K562 (cell line): Measurements from ENCODE around the gene CCDC27. TPM values are rescaled to one million over a fixed set of nuclear protein-coding genes. Genes with fewer than 3 reads are reported as not detected.

Experiments used
- ATAC-seq: fragments of 200-7000 bp; cut with Tn5 transposase; 3 replicates; pipeline ENCODE4 v1.9.1; 2020; ENCODE audit warnings: moderate library complexity
- BruUV-seq: library from RNA; stranded (reverse); fragments of 400-500 nt; replicated peaks from 2 replicates; lab custom pipeline; 2021; lab: Mats Ljungman, UMichigan
- CTCF ChIA-PET: fragments of 300-600 bp; formaldehyde crosslinking; extraction: SDS; loops from one replicate; lab custom pipeline; 2021; ENCODE audit warnings: low intra/inter-chr PET ratio; lab: Yijun Ruan, JAX
- POLR2A ChIA-PET: fragments of 300-600, 350-650 bp; sonication (Branson Sonifier 250); formaldehyde crosslinking; extraction: SDS; loops from one replicate; lab custom pipeline; 2021; ENCODE audit warnings: antibody characterized with exemption, inconsistent platforms; lab: Yijun Ruan, JAX
- DNase-seq, 4 experiments: peaks; one replicate each; pipeline versions ENCODE4 v3.0.0 to v3.0.0-alpha.2; 2011 to 2018; ENCODE audit warnings: low spot score in 3 of 4, mixed read lengths in 3 of 4; ENCODE audit errors: extremely low read depth in 1 of 4
- FAIRE-seq: peaks from 2 replicates; lab custom pipeline; 2011; peaks lifted over from hg19 to GRCh38; lab: Jason Lieb, UNC
- H2AFZ ChIP-seq: 2 replicates; pipeline ENCODE4 v1.6.0; 2011; ENCODE audit warnings: low read depth, low read length, control low read depth, inconsistent platforms
- H3K27ac ChIP-seq: fragments of 200-600 bp; 3 replicates; pipeline ENCODE4 v1.8.0; 2011; ENCODE audit warnings: low read depth, mild to moderate bottlenecking, control low read depth, inconsistent platforms, low read length, moderate library complexity, mixed read lengths; ENCODE audit errors: extremely low read depth
- H3K27me3 ChIP-seq, 2 experiments: fragments of 300-600 bp in 1 of 2; 2 replicates in 1 of 2; 3 replicates in 1 of 2; pipeline versions ENCODE4 v1.6.0 to v1.8.0; 2011; ENCODE audit warnings: inconsistent platforms in 2 of 2, low read length in 2 of 2, mild to moderate bottlenecking in 1 of 2, mixed read lengths in 1 of 2, moderate library complexity in 1 of 2; ENCODE audit not compliant: control insufficient read depth in 2 of 2, insufficient read depth in 2 of 2
- H3K36me3 ChIP-seq: fragments of 300-600 bp; 3 replicates; pipeline ENCODE4 v1.8.0; 2011; ENCODE audit warnings: mild to moderate bottlenecking, low read length, inconsistent platforms; ENCODE audit not compliant: control insufficient read depth, insufficient read depth
- H3K4me1 ChIP-seq, 2 experiments: fragments of 200-600 bp in 1 of 2; replicated peaks in 1 of 2; 2 replicates in 1 of 2; 3 replicates in 1 of 2; pipeline versions ENCODE4 v1.5.1 to v1.8.0; 2011; ENCODE audit warnings: inconsistent platforms in 2 of 2, low read length in 2 of 2, mild to moderate bottlenecking in 1 of 2, mixed read lengths in 1 of 2, moderate library complexity in 1 of 2; ENCODE audit not compliant: control insufficient read depth in 2 of 2, insufficient read depth in 2 of 2
- H3K4me2 ChIP-seq: 2 replicates; pipeline ENCODE4 v1.6.1; 2011; ENCODE audit warnings: low read length, control low read depth, inconsistent platforms, mixed read lengths; ENCODE audit not compliant: insufficient read depth
- H3K4me3 ChIP-seq: fragments of 200-600 bp; sonication (generic), shearing (Covaris generic); 2 replicates; pipeline ENCODE4 v1.5.1; 2016; ENCODE audit warnings: control low read depth, inconsistent platforms
- H3K79me2 ChIP-seq: fragments of 200-600 bp; 3 replicates; pipeline ENCODE4 v1.8.0; 2011; ENCODE audit warnings: low read length, inconsistent platforms; ENCODE audit not compliant: control insufficient read depth, insufficient read depth
- H3K9ac ChIP-seq, 2 experiments: 2 replicates each; pipeline versions ENCODE4 v1.6.0 to v1.6.1; 2011; ENCODE audit warnings: low read depth in 2 of 2, low read length in 2 of 2, control low read depth in 1 of 2, inconsistent platforms in 1 of 2, mild to moderate bottlenecking in 1 of 2, mixed read lengths in 1 of 2; ENCODE audit not compliant: insufficient read depth in 1 of 2
- H3K9me1 ChIP-seq: one replicate; pipeline ENCODE4 v1.6.0; 2011; ENCODE audit warnings: inconsistent platforms, mild to moderate bottlenecking, low read length, moderate library complexity; ENCODE audit not compliant: control insufficient read depth, insufficient read depth
- H3K9me3 ChIP-seq: replicated peaks from 2 replicates; pipeline ENCODE4 v1.5.1; 2011; ENCODE audit warnings: low read depth, low read length, inconsistent platforms; ENCODE audit not compliant: control insufficient read depth, insufficient read depth
- H4K20me1 ChIP-seq: replicated peaks from 2 replicates; pipeline ENCODE4 v1.6.1; 2011; ENCODE audit warnings: low read length, inconsistent platforms, mixed read lengths; ENCODE audit not compliant: control insufficient read depth, insufficient read depth
- CEBPB ChIP-seq: fragments of 450-650 bp; IDR thresholded peaks from 2 replicates; pipeline ENCODE4 v1.6.1; 2016; ENCODE audit warnings: missing genetic modification characterization, missing compliant biosample characterization
- DPF2 ChIP-seq: fragments of 450-650 bp; IDR thresholded peaks from 2 replicates; pipeline ENCODE4 v1.6.1; 2016
- GABPA ChIP-seq: fragments of 200-800 bp; sonication (Bioruptor generic); conservative IDR thresholded peaks from 2 replicates; pipeline ENCODE4 v1.6.1; 2016; ENCODE audit warnings: low read depth, missing genetic modification characterization, missing compliant biosample characterization
- ILF3 ChIP-seq: fragments of 450-650 bp; IDR thresholded peaks from 2 replicates; pipeline ENCODE4 v1.6.1; 2018; ENCODE audit warnings: antibody characterized with exemption, mild to moderate bottlenecking, moderate library complexity, borderline replicate concordance
- KAT7 ChIP-seq: sonication (generic); formaldehyde crosslinking; IDR thresholded peaks from 2 replicates; pipeline ENCODE4 v1.8.0; 2022; ENCODE audit warnings: missing genetic modification reagents, mild to moderate bottlenecking, borderline replicate concordance
- MBD2 ChIP-seq: sonication (generic); IDR thresholded peaks from 2 replicates; pipeline ENCODE4 v1.6.1; 2016; ENCODE audit warnings: low read depth, borderline replicate concordance
- NR2C2 ChIP-seq, 2 experiments: fragments of 200-800 bp in 1 of 2; sonication (Bioruptor generic) in 1 of 2; sonication (generic) in 1 of 2; formaldehyde crosslinking in 1 of 2; IDR thresholded peaks; 2 replicates each; pipeline versions ENCODE4 v1.6.1 to v1.8.0; 2016 to 2022; ENCODE audit warnings: mild to moderate bottlenecking in 1 of 2, missing compliant biosample characterization in 1 of 2, missing genetic modification characterization in 1 of 2, missing genetic modification reagents in 1 of 2
- NRF1 ChIP-seq, 2 experiments: fragments of 450-650 bp; IDR thresholded peaks in 1 of 2; conservative IDR thresholded peaks in 1 of 2; 2 replicates each; pipeline ENCODE4 v1.6.1; 2014; ENCODE audit warnings: mild to moderate bottlenecking in 2 of 2
- PCBP2 ChIP-seq: fragments of 200-400 bp; formaldehyde crosslinking; IDR thresholded peaks from 2 replicates; pipeline ENCODE4 v1.6.1; 2018; ENCODE audit warnings: low read length, low read depth, mild to moderate bottlenecking, moderate library complexity; ENCODE audit not compliant: poor library complexity, severe bottlenecking
- SMARCC2 ChIP-seq: fragments of 450-650 bp; IDR thresholded peaks from 2 replicates; pipeline ENCODE4 v1.6.1; 2017; ENCODE audit warnings: antibody characterized with exemption, moderate library complexity, mild to moderate bottlenecking, low read depth
- XRCC5 ChIP-seq: fragments of 200-400 bp; formaldehyde crosslinking; IDR thresholded peaks from 2 replicates; pipeline ENCODE4 v1.6.1; 2017; ENCODE audit warnings: low read depth, mild to moderate bottlenecking, low read length
- ZEB2 ChIP-seq: fragments of 450-650 bp; IDR thresholded peaks from 2 replicates; pipeline ENCODE4 v1.6.1; 2016
- ZNF512 ChIP-seq: IDR thresholded peaks from 2 replicates; pipeline ENCODE4 v1.6.1; 2016; ENCODE audit warnings: missing genetic modification characterization, missing compliant biosample characterization
- ZNF717 ChIP-seq: fragments of 250-450 bp; sonication (Bioruptor Pico); IDR thresholded peaks from 2 replicates; pipeline ENCODE4 v1.5.0; 2021
- ZNF76 ChIP-seq: fragments of 250-450 bp; sonication (Bioruptor Pico); IDR thresholded peaks from 2 replicates; pipeline ENCODE4 v1.4.0; 2020; ENCODE audit warnings: mild to moderate bottlenecking, moderate library complexity, borderline replicate concordance
- WGBS: fragments of 100-300 bp; shearing (Covaris generic); methylation state at CpG from one replicate; pipeline ENCODE4 v1.1.6; 2016; ENCODE audit warnings: low coverage, mixed read lengths; ENCODE audit not compliant: insufficient coverage; ENCODE audit errors: missing lambda C conversion rate; 5-methylcytosine and 5-hydroxymethylcytosine counted together
- in situ Hi-C: fragments of 300-500 bp; cut with MboI; formaldehyde crosslinking; loops from 4 replicates; pipeline ENCODE4 v1.15.0; 2018; ENCODE audit warnings: inconsistent platforms, mixed read lengths
- intact Hi-C: fragments of 100-400 bp; cut with micrococcal nuclease; formaldehyde crosslinking; loops from 2 replicates; pipeline ENCODE4 v1.14.2; 2022
- polyA plus RNA-seq, 8 experiments: library from polyadenylated mRNA; depleted of rRNA in 4 of 8; stranded (reverse) in 5 of 8; unstranded in 3 of 8; fragments of >200 nt; fragmentation: Nextera tagmentation in 2 of 8; fragmentation: Illumina TruSeq in 1 of 8; extraction: Ambion mirVana in 2 of 8; extraction: Trizol in 1 of 8; gene quantifications; 2 replicates each; pipeline versions ENCODE4 v1.2.1 to v1.2.3, GENCODE V29; 2011 to 2014; ENCODE audit warnings: inconsistent platforms in 1 of 8, missing spikeins in 1 of 8
- total RNA-seq, 7 experiments: library from RNA; depleted of rRNA in 6 of 7; stranded (reverse); fragments of >200 nt in 6 of 7; fragmentation: Illumina TruSeq in 2 of 7; extraction: Trizol in 2 of 7; gene quantifications; 2 replicates each; pipeline versions ENCODE4 v1.2.1 to v1.2.3, GENCODE V29; 2011 to 2021; ENCODE audit warnings: low replicate concordance in 1 of 7

Gene CCDC27
- total and polyA plus RNA-seq, 9 of the 15 experiments (the other 6 are each of a cell fraction or from before 2014, with no cell fraction given), result 0.01 to 0.04 TPM; not detected in 7

DNA sequence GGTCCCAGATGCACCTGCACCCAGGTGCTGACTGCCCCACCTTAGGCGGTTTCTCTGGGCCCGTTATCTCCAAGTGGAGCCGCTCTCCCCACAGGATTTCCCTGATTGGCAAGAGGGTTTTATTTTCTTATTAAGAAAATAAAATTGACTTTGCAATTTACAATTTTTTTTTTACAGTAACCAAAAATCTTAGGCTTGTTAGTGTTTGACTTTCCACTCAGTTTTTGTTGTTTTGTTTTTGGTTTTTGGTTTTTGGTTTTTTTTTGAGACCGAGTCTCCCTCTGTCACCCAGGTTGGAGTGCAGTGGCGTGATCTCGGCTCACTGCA is 4.8 kb upstream of the CCDC27 start:
- ATAC-seq (no peak), FAIRE-seq (no peak), DNase-seq (no peak)
- intact Hi-C loops (loop anchor here (2.0 kb wide), 1 partner anchor 27 kb away; no protein-coding TSS in a partner anchor), in situ Hi-C loops (no loop called here)
- no peak overlapping the region for H3K27ac ChIP-seq
- WGBS, result 13% methylated on average over 6 of the region's 6 CpGs
- no peaks in the 10 kb centered on the region; a peak in 1 of 5 replicates for H3K27me3 ChIP-seq
- H3K36me3 ChIP-seq, result peaks cover 26% of the 10 kb centered on the region; the same call in 2 of the 3 replicates
- H4K20me1 ChIP-seq, result peaks cover 12% of the 10 kb centered on the region; the same call in 1 of the 2 replicates
- peaks cover 29% of the 10 kb centered on the region for H3K79me2 ChIP-seq
- H3K9me1 ChIP-seq, result peaks cover 9% of the 10 kb centered on the region
- ChIA-PET POLR2A (no interaction called here), CTCF (no interaction called here)
- peak overlapping the region; percentile 34 to 95; a peak in 3 of 4 replicates for H3K9ac ChIP-seq
- TF ChIP-seq CEBPB (tag) (no peak), DPF2 (0 out of 2 replicates have a peak, but pooled peaks have one; percentile 16), GABPA (tag) (peak; percentile 81), MBD2 (no peak), KAT7 (CRISPR knock-in tag) (no peak; the same call in 1 of the 2 replicates), SMARCC2 (no peak), XRCC5 (no peak), ZNF717 (no peak), PCBP2 (no peak), NR2C2 (CRISPR knock-in tag; IDR thresholded peaks at IDR 0.05) (no peak), NR2C2 (tag; IDR thresholded peaks at IDR 0.05) (peak; percentile 90), ILF3 (no peak), ZNF512 (peak; percentile 49; the same call in 1 of the 2 replicates), NRF1 (conservative IDR thresholded peaks at IDR 0.05 in 1 of 2, IDR thresholded peaks at IDR 0.05 in 1 of 2) (peak in 1 of 2 experiments; percentile 66; a peak in 3 of 4 replicates), ZNF76 (no peak), ZEB2 (peak; percentile 75)
- no peaks in the 10 kb centered on the region for H3K9me3 ChIP-seq
- H3K4me1 ChIP-seq, result peaks cover 35 to 56% of the 10 kb centered on the region in 2 experiments
- peak overlapping the region; percentile 72 for H3K4me3 ChIP-seq
- peak overlapping the region; percentile 87 for H3K4me2 ChIP-seq
- peak overlapping the region; percentile 51 for H2AFZ ChIP-seq
- BruUV-seq, result no TSS peak
